ENCODE measurements around the gene LAMA3.

The LAMA3 gene

DNA sequence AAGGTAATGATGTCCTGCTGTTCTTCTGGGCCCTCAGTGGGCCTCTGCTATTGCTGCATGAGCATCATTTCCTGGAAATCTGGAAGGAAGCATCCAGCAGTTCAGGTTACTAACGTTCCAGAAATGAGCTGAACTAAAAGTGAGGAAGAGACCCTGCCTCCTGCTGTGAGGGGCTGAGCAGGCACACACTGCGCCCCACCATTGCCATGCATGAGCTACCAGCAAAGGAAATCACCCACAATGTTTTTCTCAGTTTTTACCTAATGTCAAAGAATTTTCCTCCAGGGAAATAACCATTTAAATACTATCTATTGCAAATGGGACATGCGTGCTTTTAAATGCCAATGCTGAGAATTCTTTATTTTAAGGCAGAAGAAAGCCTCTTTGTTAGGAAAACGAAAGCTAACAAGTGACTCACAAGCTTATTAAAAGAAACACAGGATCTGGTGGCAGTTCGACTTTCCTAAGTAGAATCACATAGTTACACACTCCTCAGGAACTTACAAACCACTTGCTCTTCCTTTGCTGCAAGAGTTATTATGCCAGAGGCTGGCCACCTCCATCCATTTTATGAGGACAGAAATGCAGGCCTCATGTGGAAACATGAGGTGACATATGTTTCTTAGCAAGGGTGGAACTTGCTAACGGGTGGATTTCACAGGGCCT, 172.7 kb downstream of the LAMA3 start:
- intact Hi-C loops (cut with micrococcal nuclease) = no loop called here
- H3K9me3 Mint-ChIP-seq = no peaks in the 10 kb centered on the region
- no peaks in the 10 kb centered on the region for H3K36me3 Mint-ChIP-seq (ENCODE audit: low read depth)
- no peak overlapping the region for H3K27ac Mint-ChIP-seq
- no peaks in the 10 kb centered on the region for H3K27me3 Mint-ChIP-seq
- H3K4me3 Mint-ChIP-seq = no peak overlapping the region
- peaks cover 28% of the 10 kb centered on the region for H3K4me1 Mint-ChIP-seq (ENCODE audit: low read depth)

DNA sequence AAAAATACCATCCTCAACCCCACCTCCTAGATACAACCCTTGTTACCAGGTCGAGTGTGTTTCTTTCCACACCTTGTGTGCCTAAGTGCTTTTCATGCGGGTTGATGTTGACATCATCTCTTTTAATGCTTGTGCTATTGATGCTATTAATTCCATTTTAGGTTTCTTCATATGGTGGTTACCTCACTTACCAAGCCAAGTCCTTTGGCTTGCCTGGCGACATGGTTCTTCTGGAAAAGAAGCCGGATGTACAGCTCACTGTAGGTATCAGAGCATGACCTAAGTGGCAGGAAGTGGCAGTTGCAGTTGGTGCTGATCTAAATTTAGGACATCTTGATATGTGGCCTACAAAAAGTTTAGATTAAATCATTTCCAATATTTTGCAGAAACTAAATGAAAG, 175.4 kb downstream of the LAMA3 start:
- intact Hi-C loops (cut with micrococcal nuclease) = no loop called here
- H3K9me3 Mint-ChIP-seq = no peaks in the 10 kb centered on the region
- H3K27ac Mint-ChIP-seq = no peak overlapping the region
- H3K4me1 Mint-ChIP-seq (ENCODE audit: low read depth) = peaks cover 26% of the 10 kb centered on the region
- H3K36me3 Mint-ChIP-seq (ENCODE audit: low read depth) = no peaks in the 10 kb centered on the region
- no peaks in the 10 kb centered on the region for H3K27me3 Mint-ChIP-seq
- H3K4me3 Mint-ChIP-seq = no peak overlapping the region

GRCh38 chr18:23867006-23867405, 177.8 kb downstream of the LAMA3 start:
- Mint-ChIP-seq H3K4me3 (no peak overlapping the region), H3K4me1 (ENCODE audit: low read depth) (peaks cover 19% of the 10 kb centered on the region), H3K27ac (no peak overlapping the region), H3K36me3 (ENCODE audit: low read depth) (no peaks in the 10 kb centered on the region), H3K27me3 (no peaks in the 10 kb centered on the region), H3K9me3 (no peaks in the 10 kb centered on the region)
- intact Hi-C loops (cut with micrococcal nuclease) = no loop called here

GRCh38 chr18:23868136-23868785, 179.0 kb downstream of the LAMA3 start:
- H3K9me3 Mint-ChIP-seq = no peaks in the 10 kb centered on the region
- H3K4me3 Mint-ChIP-seq = no peak overlapping the region
- intact Hi-C loops (cut with micrococcal nuclease) = no loop called here
- no peaks in the 10 kb centered on the region for H3K36me3 Mint-ChIP-seq (ENCODE audit: low read depth)
- peaks cover 7% of the 10 kb centered on the region for H3K4me1 Mint-ChIP-seq (ENCODE audit: low read depth)
- H3K27me3 Mint-ChIP-seq = no peaks in the 10 kb centered on the region
- no peak overlapping the region for H3K27ac Mint-ChIP-seq

GRCh38 chr18:23870676-23871380, 181.6 kb downstream of the LAMA3 start:
- Mint-ChIP-seq H3K27ac (no peak overlapping the region), H3K4me3 (no peak overlapping the region), H3K9me3 (no peaks in the 10 kb centered on the region), H3K36me3 (ENCODE audit: low read depth) (no peaks in the 10 kb centered on the region), H3K4me1 (ENCODE audit: low read depth) (peaks cover 6% of the 10 kb centered on the region), H3K27me3 (no peaks in the 10 kb centered on the region)
- intact Hi-C loops (cut with micrococcal nuclease) = no loop called here

- peaks cover 6% of the 10 kb centered on the region for H3K4me1 Mint-ChIP-seq (ENCODE audit: low read depth)
- H3K9me3 Mint-ChIP-seq = no peaks in the 10 kb centered on the region
- H3K27ac Mint-ChIP-seq = no peak overlapping the region
- no peaks in the 10 kb centered on the region for H3K36me3 Mint-ChIP-seq (ENCODE audit: low read depth)
- H3K4me3 Mint-ChIP-seq = no peak overlapping the region
- H3K27me3 Mint-ChIP-seq = no peaks in the 10 kb centered on the region
- intact Hi-C loops (cut with micrococcal nuclease) = no loop called here
These were observed 182.2 kb downstream of the LAMA3 start for GRCh38 chr18:23871410-23871809.

DNA sequence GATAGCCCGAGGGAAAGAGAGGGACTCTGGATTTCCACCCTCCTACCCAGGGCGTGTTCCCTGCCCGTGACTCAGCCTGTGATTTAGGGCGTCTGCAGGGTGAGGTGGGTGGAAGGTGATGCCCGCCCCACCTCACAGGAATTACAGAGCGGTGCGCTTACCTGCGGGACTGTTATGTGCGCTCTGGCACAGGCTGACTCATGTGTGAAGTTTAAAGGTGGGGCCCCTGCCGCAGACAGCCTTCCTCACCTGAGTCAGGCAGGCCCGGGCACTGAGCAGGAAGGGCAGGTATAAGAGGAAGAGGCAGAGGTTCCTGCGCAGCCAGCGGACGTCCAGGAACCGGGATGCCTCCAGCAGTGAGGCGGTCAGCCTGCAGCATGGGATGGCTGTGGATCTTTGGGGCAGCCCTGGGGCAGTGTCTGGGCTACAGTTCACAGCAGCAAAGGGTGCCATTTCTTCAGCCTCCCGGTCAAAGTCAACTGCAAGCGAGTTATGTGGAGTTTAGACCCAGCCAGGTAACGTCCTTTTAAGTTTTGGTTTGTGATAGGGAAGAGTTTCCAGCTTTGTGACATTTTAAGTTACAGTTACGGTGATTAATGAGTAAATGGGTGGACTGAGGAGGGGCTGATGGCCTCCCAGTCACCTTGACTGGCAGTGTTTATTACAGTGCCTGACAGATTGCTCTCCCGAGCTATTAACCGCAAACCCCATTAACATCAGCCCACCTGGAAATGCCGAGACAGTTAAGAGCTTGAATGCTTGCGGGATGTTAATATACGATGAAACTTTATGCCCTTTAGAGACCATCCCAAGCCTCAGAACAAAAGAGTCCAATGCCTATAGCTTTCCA, 183.7 kb downstream of the LAMA3 start:
- intact Hi-C loops (cut with micrococcal nuclease) = no loop called here
- no peaks in the 10 kb centered on the region for H3K9me3 Mint-ChIP-seq
- no peaks in the 10 kb centered on the region for H3K27me3 Mint-ChIP-seq
- no peak overlapping the region for H3K27ac Mint-ChIP-seq
- H3K4me3 Mint-ChIP-seq = no peak overlapping the region
- no peaks in the 10 kb centered on the region for H3K36me3 Mint-ChIP-seq (ENCODE audit: low read depth)
- H3K4me1 Mint-ChIP-seq (ENCODE audit: low read depth) = peaks cover 6% of the 10 kb centered on the region

DNA sequence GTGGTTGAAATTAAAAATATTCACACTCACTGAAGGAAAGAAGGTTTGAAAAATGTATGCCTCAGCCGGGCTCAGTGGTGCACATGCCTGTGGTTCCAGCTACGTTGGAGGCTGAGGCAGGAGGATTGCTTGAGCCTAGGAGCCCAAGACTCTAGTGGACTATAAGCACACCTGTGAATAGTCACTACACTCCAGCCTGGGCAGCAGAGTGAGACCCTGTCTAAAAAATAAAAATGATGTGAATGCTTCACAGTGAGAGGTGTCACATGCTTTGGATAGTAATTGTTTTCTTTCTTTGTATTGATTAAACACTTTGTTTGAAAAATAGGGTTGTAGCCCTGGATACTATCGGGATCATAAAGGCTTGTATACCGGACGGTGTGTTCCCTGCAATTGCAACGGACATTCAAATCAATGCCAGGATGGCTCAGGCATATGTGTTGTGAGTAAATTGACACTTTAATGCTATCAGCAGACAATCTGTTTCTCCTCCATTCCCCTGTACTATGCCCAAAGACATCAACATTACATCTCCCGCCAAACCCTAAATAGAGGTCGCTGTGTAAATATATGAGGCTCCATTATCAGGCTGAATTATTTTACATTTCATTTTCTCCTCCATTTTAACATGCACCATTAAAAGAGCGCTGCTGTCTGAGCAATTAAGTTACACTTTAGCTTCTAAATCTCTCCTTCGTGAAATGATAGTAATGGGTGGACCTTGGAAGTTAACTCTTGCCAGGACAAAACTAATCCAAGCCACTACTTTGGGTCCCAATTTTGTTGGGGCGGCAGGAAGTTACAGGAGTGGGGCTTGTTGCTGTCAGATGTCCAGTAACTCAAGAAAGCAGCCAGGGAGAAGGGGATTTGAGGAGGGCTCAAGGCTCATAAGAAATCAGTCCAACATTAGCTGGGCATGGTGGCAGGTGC, 187.0 kb downstream of the LAMA3 start:
- intact Hi-C loops (cut with micrococcal nuclease) = no loop called here
- no peak overlapping the region for H3K4me3 Mint-ChIP-seq
- no peaks in the 10 kb centered on the region for H3K36me3 Mint-ChIP-seq (ENCODE audit: low read depth)
- H3K4me1 Mint-ChIP-seq (ENCODE audit: low read depth) = peaks cover 2% of the 10 kb centered on the region
- H3K9me3 Mint-ChIP-seq = no peaks in the 10 kb centered on the region
- H3K27me3 Mint-ChIP-seq = no peaks in the 10 kb centered on the region
- no peak overlapping the region for H3K27ac Mint-ChIP-seq

DNA sequence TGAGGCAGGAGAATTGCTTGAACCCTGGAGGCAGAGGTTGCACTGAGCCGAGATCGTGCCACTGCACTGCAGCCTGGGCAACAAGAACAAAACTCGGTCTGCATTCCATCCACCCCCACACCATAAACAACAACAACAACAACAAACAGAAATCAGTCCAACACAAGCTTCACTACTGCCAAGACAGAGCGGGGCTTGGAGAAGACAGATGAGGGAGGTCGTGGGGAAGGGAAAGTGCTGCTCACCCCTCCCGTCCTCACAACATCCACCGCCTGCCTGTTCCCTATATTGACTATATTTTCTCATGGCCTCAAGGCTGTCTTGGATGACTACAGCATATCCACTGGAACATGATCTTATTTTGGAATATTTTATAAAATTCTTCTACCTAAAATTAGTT, 187.7 kb downstream of the LAMA3 start:
- H3K9me3 Mint-ChIP-seq = no peaks in the 10 kb centered on the region
- H3K4me3 Mint-ChIP-seq = no peak overlapping the region
- no peaks in the 10 kb centered on the region for H3K27me3 Mint-ChIP-seq
- intact Hi-C loops (cut with micrococcal nuclease) = no loop called here
- H3K4me1 Mint-ChIP-seq (ENCODE audit: low read depth) = no peaks in the 10 kb centered on the region
- no peaks in the 10 kb centered on the region for H3K36me3 Mint-ChIP-seq (ENCODE audit: low read depth)
- H3K27ac Mint-ChIP-seq = no peak overlapping the region

DNA sequence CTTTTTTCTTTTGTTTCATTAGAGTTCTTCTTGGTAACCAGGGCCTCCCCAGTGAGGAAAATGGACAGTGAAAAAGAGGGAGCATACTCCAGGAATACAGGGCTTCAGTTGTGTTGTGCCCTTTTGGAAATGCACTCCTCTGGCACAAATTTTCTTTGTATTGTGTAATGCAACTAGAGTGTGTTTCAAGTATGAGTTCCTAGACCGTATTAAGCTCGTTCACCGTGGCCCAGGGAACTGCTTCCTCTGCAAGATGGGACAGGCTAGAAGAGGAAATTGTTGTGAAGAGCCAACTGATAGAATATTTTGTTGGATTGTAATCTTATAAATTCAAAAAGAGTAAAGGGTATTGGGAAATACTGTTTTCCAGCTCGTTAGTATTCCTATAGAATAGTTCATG, 188.1 kb downstream of the LAMA3 start:
- Mint-ChIP-seq H3K9me3 (no peaks in the 10 kb centered on the region), H3K27me3 (no peaks in the 10 kb centered on the region), H3K27ac (no peak overlapping the region), H3K4me3 (no peak overlapping the region), H3K4me1 (ENCODE audit: low read depth) (no peaks in the 10 kb centered on the region), H3K36me3 (ENCODE audit: low read depth) (no peaks in the 10 kb centered on the region)
- intact Hi-C loops (cut with micrococcal nuclease) = no loop called here

- intact Hi-C loops (cut with micrococcal nuclease) = no loop called here
- Mint-ChIP-seq H3K4me1 (ENCODE audit: low read depth) (no peaks in the 10 kb centered on the region), H3K4me3 (no peak overlapping the region), H3K9me3 (no peaks in the 10 kb centered on the region), H3K36me3 (ENCODE audit: low read depth) (no peaks in the 10 kb centered on the region), H3K27me3 (no peaks in the 10 kb centered on the region), H3K27ac (no peak overlapping the region)
These were observed 189.2 kb downstream of the LAMA3 start for GRCh38 chr18:23878336-23878900.

GRCh38 chr18:23879126-23879525, 189.9 kb downstream of the LAMA3 start:
- Mint-ChIP-seq H3K4me3 (no peak overlapping the region), H3K4me1 (ENCODE audit: low read depth) (no peaks in the 10 kb centered on the region), H3K27ac (no peak overlapping the region), H3K9me3 (no peaks in the 10 kb centered on the region), H3K27me3 (no peaks in the 10 kb centered on the region), H3K36me3 (ENCODE audit: low read depth) (no peaks in the 10 kb centered on the region)
- intact Hi-C loops (cut with micrococcal nuclease) = no loop called here

GRCh38 chr18:23879544-23879943, 190.3 kb downstream of the LAMA3 start:
- Mint-ChIP-seq H3K27me3 (no peaks in the 10 kb centered on the region), H3K4me1 (ENCODE audit: low read depth) (no peaks in the 10 kb centered on the region), H3K9me3 (no peaks in the 10 kb centered on the region), H3K36me3 (ENCODE audit: low read depth) (no peaks in the 10 kb centered on the region), H3K27ac (no peak overlapping the region), H3K4me3 (no peak overlapping the region)
- intact Hi-C loops (cut with micrococcal nuclease) = no loop called here

Data from dendritic cell treated with granulocyte-macrophage colony-stimulating factor and Interleukin-4, amounts not matched to agents 40 ng/mL and 50 ng/mL, for 4 days (primary cell).